Activated T-cell treated with anti-CD3 and anti-CD28 coated beads, Interleukin-2, amount 50 U/mL, for 72 hours (primary cell): ENCODE results near the gene ASB13. TPM values are rescaled to one million over a fixed set of nuclear protein-coding genes. Genes with fewer than 3 reads are reported as not detected.

Source experiments
- ATAC-seq, 2 donors: fragments of 150-1000 bp; cut with Tn5 transposase; replicated peaks in 1 of 2; 2 replicates each; pipeline ENCODE4 v1.10.0; 2021; ENCODE audit warnings: moderate library complexity in 2 of 2, mild to moderate bottlenecking in 1 of 2
- DNase-seq, 2 donors: peaks; one replicate each; pipeline ENCODE4 v3.0.0; 2021 to 2022; ENCODE audit warnings: mixed read lengths in 1 of 2
- H3K27ac Mint-ChIP-seq: one replicate; pipeline ENCODE4 v1.8.0; 2022; ENCODE audit warnings: mild to moderate bottlenecking, moderate library complexity, mixed read lengths
- H3K27me3 Mint-ChIP-seq: one replicate; pipeline ENCODE4 v1.8.0; 2022; ENCODE audit warnings: low read depth, mixed read lengths
- H3K36me3 Mint-ChIP-seq, 2 donors: one replicate each; pipeline ENCODE4 v1.8.0; 2022; ENCODE audit warnings: mixed read lengths in 2 of 2, mild to moderate bottlenecking in 1 of 2; ENCODE audit not compliant: insufficient read depth in 2 of 2
- H3K4me1 Mint-ChIP-seq: one replicate; pipeline ENCODE4 v1.8.0; 2022; ENCODE audit warnings: low read depth, mixed read lengths
- H3K4me3 Mint-ChIP-seq, 2 donors: one replicate each; pipeline ENCODE4 v1.8.0; 2022; ENCODE audit warnings: mild to moderate bottlenecking in 2 of 2, mixed read lengths in 2 of 2, moderate library complexity in 2 of 2
- H3K9me3 Mint-ChIP-seq, 2 donors: one replicate each; pipeline ENCODE4 v1.8.0; 2022; ENCODE audit warnings: mixed read lengths in 2 of 2
- total RNA-seq, 2 donors: library from RNA; stranded (reverse); gene quantifications; one replicate each; pipeline ENCODE4 v1.2.3, GENCODE V29; 2022

ASB13 gene
- total RNA-seq, 2 donors from 2014 or later, result 7.0 to 7.8 TPM

- ATAC-seq, result no peak
- Mint-ChIP-seq H3K9me3 (no peaks in the 10 kb centered on the region), H3K4me1 (no peaks in the 10 kb centered on the region), H3K27me3 (peaks cover 5% of the 10 kb centered on the region), H3K36me3 (no peaks in the 10 kb centered on the region), H3K4me3 (no peak overlapping the region), H3K27ac (no peak overlapping the region)
- DNase-seq, result no peak
These were observed 54.3 kb downstream of the ASB13 start for GRCh38 chr10:5611899-5612680.

GRCh38 chr10:5609952-5610616 is 56.3 kb downstream of the ASB13 start:
- Mint-ChIP-seq H3K4me3 (no peak overlapping the region), H3K9me3 (no peaks in the 10 kb centered on the region), H3K36me3 (no peaks in the 10 kb centered on the region), H3K4me1 (no peaks in the 10 kb centered on the region), H3K27ac (no peak overlapping the region), H3K27me3 (peaks cover 5% of the 10 kb centered on the region)
- no peak for ATAC-seq
- no peak for DNase-seq

- ATAC-seq, result no peak
- Mint-ChIP-seq H3K4me1 (no peaks in the 10 kb centered on the region), H3K4me3 (no peak overlapping the region), H3K9me3 (no peaks in the 10 kb centered on the region), H3K36me3 (no peaks in the 10 kb centered on the region), H3K27ac (no peak overlapping the region), H3K27me3 (peaks cover 5% of the 10 kb centered on the region)
- DNase-seq, result no peak
These were observed 57.7 kb downstream of the ASB13 start for GRCh38 chr10:5608608-5609220.

- ATAC-seq (no peak), DNase-seq (no peak)
- Mint-ChIP-seq H3K4me1 (no peaks in the 10 kb centered on the region), H3K27me3 (peaks cover 5% of the 10 kb centered on the region), H3K36me3 (no peaks in the 10 kb centered on the region), H3K4me3 (no peak overlapping the region), H3K27ac (no peak overlapping the region), H3K9me3 (no peaks in the 10 kb centered on the region)
These were observed 58.8 kb downstream of the ASB13 start for GRCh38 chr10:5607594-5607993.

- Mint-ChIP-seq H3K27me3 (peaks cover 5% of the 10 kb centered on the region), H3K4me1 (no peaks in the 10 kb centered on the region), H3K36me3 (no peaks in the 10 kb centered on the region), H3K27ac (no peak overlapping the region), H3K9me3 (no peaks in the 10 kb centered on the region), H3K4me3 (no peak overlapping the region)
- ATAC-seq (no peak), DNase-seq (no peak)
These were observed 59.5 kb downstream of the ASB13 start for GRCh38 chr10:5606864-5607263.

- Mint-ChIP-seq H3K4me3 (no peak overlapping the region), H3K27me3 (peaks cover 5% of the 10 kb centered on the region), H3K27ac (no peak overlapping the region), H3K9me3 (no peaks in the 10 kb centered on the region), H3K36me3 (no peaks in the 10 kb centered on the region), H3K4me1 (no peaks in the 10 kb centered on the region)
- no peak for ATAC-seq
- no peak for DNase-seq
These were observed 60.1 kb downstream of the ASB13 start for GRCh38 chr10:5606321-5606720.

GRCh38 chr10:5604961-5605360 is 61.4 kb downstream of the ASB13 start:
- H3K9me3 Mint-ChIP-seq, result no peaks in the 10 kb centered on the region
- ATAC-seq, result no peak
- H3K4me1 Mint-ChIP-seq, result no peaks in the 10 kb centered on the region
- no peaks in the 10 kb centered on the region for H3K36me3 Mint-ChIP-seq
- no peak overlapping the region for H3K27ac Mint-ChIP-seq
- peaks cover 5% of the 10 kb centered on the region for H3K27me3 Mint-ChIP-seq
- H3K4me3 Mint-ChIP-seq, result no peak overlapping the region
- DNase-seq, result no peak

GRCh38 chr10:5604236-5604925 is 62.0 kb downstream of the ASB13 start:
- Mint-ChIP-seq H3K27ac (no peak overlapping the region), H3K4me3 (no peak overlapping the region), H3K4me1 (no peaks in the 10 kb centered on the region), H3K9me3 (no peaks in the 10 kb centered on the region), H3K27me3 (peaks cover 5% of the 10 kb centered on the region), H3K36me3 (no peaks in the 10 kb centered on the region)
- ATAC-seq (no peak), DNase-seq (no peak)

- Mint-ChIP-seq H3K4me3 (no peak overlapping the region), H3K36me3 (no peaks in the 10 kb centered on the region), H3K9me3 (no peaks in the 10 kb centered on the region), H3K4me1 (no peaks in the 10 kb centered on the region), H3K27ac (no peak overlapping the region), H3K27me3 (peaks cover 5% of the 10 kb centered on the region)
- no peak for DNase-seq
- ATAC-seq, result no peak
These were observed 62.6 kb downstream of the ASB13 start for GRCh38 chr10:5603848-5604170.

- DNase-seq (no peak), ATAC-seq (no peak)
- no peaks in the 10 kb centered on the region for H3K36me3 Mint-ChIP-seq
- no peak overlapping the region for H3K27ac Mint-ChIP-seq
- H3K9me3 Mint-ChIP-seq, result no peaks in the 10 kb centered on the region
- no peaks in the 10 kb centered on the region for H3K4me1 Mint-ChIP-seq
- H3K4me3 Mint-ChIP-seq, result no peak overlapping the region
- peaks cover 1% of the 10 kb centered on the region for H3K27me3 Mint-ChIP-seq
These were observed 63.1 kb downstream of the ASB13 start for GRCh38 chr10:5603091-5603847.

GRCh38 chr10:5601826-5602495 is 64.4 kb downstream of the ASB13 start:
- H3K27me3 Mint-ChIP-seq, result no peaks in the 10 kb centered on the region
- H3K27ac Mint-ChIP-seq, result no peak overlapping the region
- H3K36me3 Mint-ChIP-seq, result no peaks in the 10 kb centered on the region
- no peak overlapping the region for H3K4me3 Mint-ChIP-seq
- no peaks in the 10 kb centered on the region for H3K9me3 Mint-ChIP-seq
- ATAC-seq (no peak), DNase-seq (no peak)
- H3K4me1 Mint-ChIP-seq, result no peaks in the 10 kb centered on the region

GRCh38 chr10:5600908-5601307 is 65.5 kb downstream of the ASB13 start:
- no peaks in the 10 kb centered on the region for H3K27me3 Mint-ChIP-seq
- no peak for ATAC-seq
- peaks cover 6% of the 10 kb centered on the region for H3K4me1 Mint-ChIP-seq
- no peaks in the 10 kb centered on the region for H3K9me3 Mint-ChIP-seq
- H3K4me3 Mint-ChIP-seq, result no peak overlapping the region
- H3K36me3 Mint-ChIP-seq, result no peaks in the 10 kb centered on the region
- H3K27ac Mint-ChIP-seq, result no peak overlapping the region
- DNase-seq, result no peak
